Measurements from ENCODE around the gene POU2F2.

POU2F2 gene

GRCh38 chr19:42170715-42171114 is 38.5 kb upstream of the POU2F2 start:
- Histone ChIP-seq H3K4me1 (ENCODE audit: insufficient read depth, low read length) (peaks cover 2% of the 10 kb centered on the region), H3K36me3 (ENCODE audit: insufficient read depth, low read length) (no peaks in the 10 kb centered on the region), H3K4me3 (ENCODE audit: low read depth in 1 of 2, low read length in 2 of 2) (no peak overlapping the region), H3K27ac (ENCODE audit: low read depth, low read length) (no peak overlapping the region), H3K9me3 (ENCODE audit: low read length) (no peaks in the 10 kb centered on the region), H3K27me3 (ENCODE audit: control insufficient read depth in 1 of 2, insufficient read depth in 2 of 2, low read length in 2 of 2) (peaks cover 8 to 32% of the 10 kb centered on the region in 2 donors), H3K9ac (ENCODE audit: low read length) (no peak overlapping the region)

GRCh38 chr19:42169486-42170413 is 37.5 kb upstream of the POU2F2 start:
- H3K36me3 ChIP-seq (ENCODE audit: insufficient read depth, low read length) = no peaks in the 10 kb centered on the region
- H3K4me1 ChIP-seq (ENCODE audit: insufficient read depth, low read length) = no peaks in the 10 kb centered on the region
- H3K9me3 ChIP-seq (ENCODE audit: low read length) = no peaks in the 10 kb centered on the region
- H3K4me3 ChIP-seq (ENCODE audit: low read depth in 1 of 2, low read length in 2 of 2) = no peak overlapping the region
- no peak overlapping the region for H3K27ac ChIP-seq (ENCODE audit: low read depth, low read length)
- peaks cover 0 to 22% of the 10 kb centered on the region in 2 donors for H3K27me3 ChIP-seq (ENCODE audit: control insufficient read depth in 1 of 2, insufficient read depth in 2 of 2, low read length in 2 of 2)
- no peak overlapping the region for H3K9ac ChIP-seq (ENCODE audit: low read length)

GRCh38 chr19:42168206-42168605 is 36.0 kb upstream of the POU2F2 start:
- H3K4me1 ChIP-seq (ENCODE audit: insufficient read depth, low read length) = no peaks in the 10 kb centered on the region
- H3K4me3 ChIP-seq (ENCODE audit: low read depth in 1 of 2, low read length in 2 of 2) = no peak overlapping the region
- no peaks in the 10 kb centered on the region for H3K36me3 ChIP-seq (ENCODE audit: insufficient read depth, low read length)
- no peaks in the 10 kb centered on the region for H3K9me3 ChIP-seq (ENCODE audit: low read length)
- H3K9ac ChIP-seq (ENCODE audit: low read length) = no peak overlapping the region
- no peak overlapping the region for H3K27ac ChIP-seq (ENCODE audit: low read depth, low read length)
- peaks cover 0 to 9% of the 10 kb centered on the region in 2 donors for H3K27me3 ChIP-seq (ENCODE audit: control insufficient read depth in 1 of 2, insufficient read depth in 2 of 2, low read length in 2 of 2)

- Histone ChIP-seq H3K4me1 (ENCODE audit: insufficient read depth, low read length) (no peaks in the 10 kb centered on the region), H3K9me3 (ENCODE audit: low read length) (no peaks in the 10 kb centered on the region), H3K9ac (ENCODE audit: low read length) (no peak overlapping the region), H3K4me3 (ENCODE audit: low read depth in 1 of 2, low read length in 2 of 2) (no peak overlapping the region), H3K27me3 (ENCODE audit: control insufficient read depth in 1 of 2, insufficient read depth in 2 of 2, low read length in 2 of 2) (peaks cover 0 to 4% of the 10 kb centered on the region in 2 donors), H3K36me3 (ENCODE audit: insufficient read depth, low read length) (no peaks in the 10 kb centered on the region), H3K27ac (ENCODE audit: low read depth, low read length) (no peak overlapping the region)
Observed at GRCh38 chr19:42166316-42166715, 34.1 kb upstream of the POU2F2 start.

- no peak overlapping the region for H3K9ac ChIP-seq (ENCODE audit: low read length)
- H3K36me3 ChIP-seq (ENCODE audit: insufficient read depth, low read length) = no peaks in the 10 kb centered on the region
- H3K4me3 ChIP-seq (ENCODE audit: low read depth in 1 of 2, low read length in 2 of 2) = no peak overlapping the region
- no peaks in the 10 kb centered on the region for H3K4me1 ChIP-seq (ENCODE audit: insufficient read depth, low read length)
- H3K27me3 ChIP-seq (ENCODE audit: control insufficient read depth in 1 of 2, insufficient read depth in 2 of 2, low read length in 2 of 2) = peaks cover 0 to 4% of the 10 kb centered on the region in 2 donors
- no peaks in the 10 kb centered on the region for H3K9me3 ChIP-seq (ENCODE audit: low read length)
- H3K27ac ChIP-seq (ENCODE audit: low read depth, low read length) = no peak overlapping the region
Observed at GRCh38 chr19:42165146-42165545, 32.9 kb upstream of the POU2F2 start.

- H3K36me3 ChIP-seq (ENCODE audit: insufficient read depth, low read length) = no peaks in the 10 kb centered on the region
- H3K27me3 ChIP-seq (ENCODE audit: control insufficient read depth in 1 of 2, insufficient read depth in 2 of 2, low read length in 2 of 2) = no peaks in the 10 kb centered on the region
- H3K4me3 ChIP-seq (ENCODE audit: low read depth in 1 of 2, low read length in 2 of 2) = no peak overlapping the region
- H3K9ac ChIP-seq (ENCODE audit: low read length) = no peak overlapping the region
- H3K9me3 ChIP-seq (ENCODE audit: low read length) = no peaks in the 10 kb centered on the region
- H3K4me1 ChIP-seq (ENCODE audit: insufficient read depth, low read length) = no peaks in the 10 kb centered on the region
- H3K27ac ChIP-seq (ENCODE audit: low read depth, low read length) = no peak overlapping the region
Observed at GRCh38 chr19:42161616-42162263, 29.5 kb upstream of the POU2F2 start.

GRCh38 chr19:42159942-42160341 is 27.7 kb upstream of the POU2F2 start:
- H3K27me3 ChIP-seq (ENCODE audit: control insufficient read depth in 1 of 2, insufficient read depth in 2 of 2, low read length in 2 of 2) = peaks cover 0 to 8% of the 10 kb centered on the region in 2 donors
- H3K9me3 ChIP-seq (ENCODE audit: low read length) = no peaks in the 10 kb centered on the region

GRCh38 chr19:42158926-42159325 is 26.7 kb upstream of the POU2F2 start:
- H3K27me3 ChIP-seq (ENCODE audit: control insufficient read depth in 1 of 2, insufficient read depth in 2 of 2, low read length in 2 of 2) = peaks cover 0 to 8% of the 10 kb centered on the region in 2 donors

More at GRCh38 chr19:42159942-42160341, 27.7 kb upstream of the POU2F2 start:
- Histone ChIP-seq H3K4me3 (ENCODE audit: low read depth in 1 of 2, low read length in 2 of 2) (no peak overlapping the region), H3K9ac (ENCODE audit: low read length) (no peak overlapping the region), H3K27ac (ENCODE audit: low read depth, low read length) (no peak overlapping the region), H3K36me3 (ENCODE audit: insufficient read depth, low read length) (no peaks in the 10 kb centered on the region), H3K4me1 (ENCODE audit: insufficient read depth, low read length) (no peaks in the 10 kb centered on the region)

GRCh38 chr19:42156571-42156970 is 24.3 kb upstream of the POU2F2 start:
- no peaks in the 10 kb centered on the region for H3K36me3 ChIP-seq (ENCODE audit: insufficient read depth, low read length)
- H3K27me3 ChIP-seq (ENCODE audit: control insufficient read depth in 1 of 2, insufficient read depth in 2 of 2, low read length in 2 of 2) = peaks cover 0 to 25% of the 10 kb centered on the region in 2 donors
- H3K9ac ChIP-seq (ENCODE audit: low read length) = no peak overlapping the region
- H3K9me3 ChIP-seq (ENCODE audit: low read length) = no peaks in the 10 kb centered on the region
- H3K4me3 ChIP-seq (ENCODE audit: low read depth in 1 of 2, low read length in 2 of 2) = no peak overlapping the region
- H3K4me1 ChIP-seq (ENCODE audit: insufficient read depth, low read length) = no peaks in the 10 kb centered on the region
- H3K27ac ChIP-seq (ENCODE audit: low read depth, low read length) = no peak overlapping the region

More at GRCh38 chr19:42158926-42159325, 26.7 kb upstream of the POU2F2 start:
- Histone ChIP-seq H3K36me3 (ENCODE audit: insufficient read depth, low read length) (no peaks in the 10 kb centered on the region), H3K4me1 (ENCODE audit: insufficient read depth, low read length) (no peaks in the 10 kb centered on the region), H3K27ac (ENCODE audit: low read depth, low read length) (no peak overlapping the region), H3K9me3 (ENCODE audit: low read length) (no peaks in the 10 kb centered on the region), H3K4me3 (ENCODE audit: low read depth in 1 of 2, low read length in 2 of 2) (no peak overlapping the region), H3K9ac (ENCODE audit: low read length) (no peak overlapping the region)

- Histone ChIP-seq H3K27me3 (ENCODE audit: control insufficient read depth in 1 of 2, insufficient read depth in 2 of 2, low read length in 2 of 2) (peaks cover 0 to 33% of the 10 kb centered on the region in 2 donors), H3K36me3 (ENCODE audit: insufficient read depth, low read length) (no peaks in the 10 kb centered on the region), H3K9ac (ENCODE audit: low read length) (no peak overlapping the region), H3K27ac (ENCODE audit: low read depth, low read length) (no peak overlapping the region), H3K9me3 (ENCODE audit: low read length) (no peaks in the 10 kb centered on the region), H3K4me1 (ENCODE audit: insufficient read depth, low read length) (no peaks in the 10 kb centered on the region), H3K4me3 (ENCODE audit: low read depth in 1 of 2, low read length in 2 of 2) (no peak overlapping the region)
Observed at GRCh38 chr19:42155796-42156195, 23.6 kb upstream of the POU2F2 start.

- Histone ChIP-seq H3K36me3 (ENCODE audit: insufficient read depth, low read length) (no peaks in the 10 kb centered on the region), H3K9ac (ENCODE audit: low read length) (no peak overlapping the region), H3K4me1 (ENCODE audit: insufficient read depth, low read length) (no peaks in the 10 kb centered on the region), H3K27ac (ENCODE audit: low read depth, low read length) (no peak overlapping the region), H3K4me3 (ENCODE audit: low read depth in 1 of 2, low read length in 2 of 2) (no peak overlapping the region), H3K27me3 (ENCODE audit: control insufficient read depth in 1 of 2, insufficient read depth in 2 of 2, low read length in 2 of 2) (peaks cover 0 to 37% of the 10 kb centered on the region in 2 donors), H3K9me3 (ENCODE audit: low read length) (no peaks in the 10 kb centered on the region)
Observed at GRCh38 chr19:42154471-42155323, 22.5 kb upstream of the POU2F2 start.

All from muscle layer of colon (tissue), 2 donors.